ENCODE measurements around the gene HSF2BP.
"Not testable (repeated sequence)": the region's sequence is repeated elsewhere in the genome, so short reads cannot be mapped to it uniquely, and the experiment has no call there.

The HSF2BP gene

DNA sequence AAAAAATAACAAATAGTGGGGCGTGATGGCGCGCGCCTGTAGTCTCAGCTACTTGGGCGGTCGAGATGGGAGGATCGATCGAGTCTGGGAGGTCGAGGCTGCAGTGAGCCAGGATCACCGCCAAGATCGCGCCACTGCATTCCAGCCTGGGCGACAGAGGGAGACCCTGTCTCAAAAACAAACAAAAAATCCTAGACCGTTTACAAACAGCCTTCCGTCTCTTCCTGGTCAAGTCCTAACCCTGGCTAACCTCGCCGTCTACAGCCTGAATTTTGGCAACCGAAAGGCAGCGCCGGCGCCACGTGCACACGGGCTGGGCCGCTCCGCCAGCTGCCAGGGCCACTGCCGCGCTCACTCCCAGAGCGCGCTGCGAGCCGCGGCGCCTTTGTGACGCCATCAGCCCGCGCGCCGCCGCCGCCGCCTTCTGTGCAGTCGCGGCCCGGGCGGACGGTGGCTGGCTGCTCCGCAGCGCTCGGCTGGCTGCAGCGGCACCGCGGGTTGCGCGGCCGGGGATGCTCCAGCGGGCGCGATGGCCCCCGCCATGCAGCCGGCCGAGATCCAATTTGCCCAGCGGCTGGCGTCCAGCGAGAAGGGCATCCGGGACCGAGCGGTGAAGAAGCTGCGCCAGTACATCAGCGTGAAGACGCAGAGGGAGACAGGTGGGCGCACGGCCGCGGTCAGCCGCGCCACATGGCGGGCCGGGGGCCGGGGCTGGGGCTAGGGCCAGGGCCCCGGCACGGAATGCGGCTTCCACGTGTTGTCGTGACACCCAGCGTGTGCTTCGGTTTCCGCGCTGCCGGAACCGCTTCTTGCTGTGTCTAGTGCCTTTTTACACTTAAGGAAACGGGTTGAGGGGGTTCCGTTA, at the start of gene HSF2BP, which contains the start of gene RRP1B:
HSF2BP (minus strand) TSS at position 353 of the 865 bp plus-strand sequence. CDS start 1,392 bp downstream, outside the sequence.
RRP1B (plus strand) TSS at position 425 of the 865 bp plus-strand sequence; CDS start at position 530, 105 bp downstream.
- peak within 1 kb of the TSS; percentile 93 for H3K4me3 Mint-ChIP-seq
- H3K27me3 Mint-ChIP-seq (ENCODE audit: low read depth): no peaks in the 10 kb centered on the region
- DNase-seq (ENCODE audit: low spot score): peak; percentile 88

DNA sequence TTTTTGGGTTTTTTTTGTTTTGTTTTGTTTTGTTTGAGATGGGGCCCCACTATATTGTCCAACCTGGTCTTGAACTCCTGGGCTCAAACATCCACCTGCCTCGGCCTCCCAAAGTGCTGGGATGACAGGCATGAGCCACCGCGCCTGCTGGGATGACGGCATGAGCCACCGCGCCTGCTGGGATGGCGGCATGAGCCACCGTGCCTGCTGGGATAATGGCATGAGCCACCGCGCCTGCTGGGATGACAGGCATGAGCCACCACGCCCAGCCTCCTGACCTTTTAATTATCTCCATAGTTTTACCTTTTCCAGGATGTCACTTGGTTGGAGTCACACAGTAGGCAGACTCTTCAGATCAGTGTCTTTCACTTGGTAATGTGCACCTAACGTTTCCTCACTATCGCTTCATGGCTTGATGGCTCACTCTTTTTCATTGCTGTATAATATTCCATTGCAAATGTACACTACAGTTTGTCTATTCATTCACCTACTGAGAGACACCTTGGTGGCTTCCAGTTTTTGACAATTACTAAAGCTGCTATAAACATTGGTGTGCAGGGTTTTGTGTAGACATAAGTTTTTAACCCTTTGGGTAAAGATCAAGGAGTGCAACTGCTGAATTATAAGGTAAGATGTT, 49.6 kb upstream of the HSF2BP start:
- no peaks in the 10 kb centered on the region for H3K4me1 Mint-ChIP-seq (ENCODE audit: low read depth)
- no peak for DNase-seq (ENCODE audit: low spot score)
- peaks cover 15% of the 10 kb centered on the region for H3K27me3 Mint-ChIP-seq (ENCODE audit: low read depth)
- no peak overlapping the region for H3K4me3 Mint-ChIP-seq
- no peaks in the 10 kb centered on the region for H3K9me3 Mint-ChIP-seq
- no peak overlapping the region for H3K27ac Mint-ChIP-seq
- H3K36me3 Mint-ChIP-seq (ENCODE audit: low read depth): no peaks in the 10 kb centered on the region

More for the DNA sequence above, at the start of gene HSF2BP, which contains the start of gene RRP1B:
- Mint-ChIP-seq H3K36me3 (ENCODE audit: low read depth) (peaks cover 38% of the 10 kb centered on the region), H3K27ac (peak within 1 kb of the TSS; percentile 95), H3K9me3 (no peaks in the 10 kb centered on the region), H3K4me1 (ENCODE audit: low read depth) (peaks cover 42% of the 10 kb centered on the region)

DNA sequence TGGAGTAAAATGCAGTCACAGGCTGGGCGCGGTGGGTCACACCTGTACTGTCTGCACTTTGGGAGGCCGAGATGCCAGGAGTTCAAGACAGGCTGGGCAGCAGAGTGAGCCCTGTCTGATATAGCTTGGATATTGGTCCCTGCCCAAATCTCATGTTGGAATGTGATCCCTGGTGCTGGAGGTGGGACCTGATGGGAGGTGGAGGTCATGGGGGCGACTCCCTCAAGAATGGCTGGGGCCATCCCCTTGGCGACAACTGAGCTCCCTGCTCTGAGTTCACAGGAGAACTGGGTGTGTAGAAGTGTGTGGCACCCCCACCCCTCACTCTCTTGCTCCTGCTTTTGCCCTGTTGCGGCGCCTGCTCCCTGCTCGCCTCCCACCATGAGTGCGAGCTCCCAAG, 48.2 kb upstream of the HSF2BP start:
- Mint-ChIP-seq H3K36me3 (ENCODE audit: low read depth) (no peaks in the 10 kb centered on the region), H3K4me1 (ENCODE audit: low read depth) (peaks cover 8% of the 10 kb centered on the region), H3K27ac (no peak overlapping the region), H3K9me3 (no peaks in the 10 kb centered on the region), H3K27me3 (ENCODE audit: low read depth) (peaks cover 15% of the 10 kb centered on the region), H3K4me3 (no peak overlapping the region)
- DNase-seq (ENCODE audit: low spot score): no peak

DNA sequence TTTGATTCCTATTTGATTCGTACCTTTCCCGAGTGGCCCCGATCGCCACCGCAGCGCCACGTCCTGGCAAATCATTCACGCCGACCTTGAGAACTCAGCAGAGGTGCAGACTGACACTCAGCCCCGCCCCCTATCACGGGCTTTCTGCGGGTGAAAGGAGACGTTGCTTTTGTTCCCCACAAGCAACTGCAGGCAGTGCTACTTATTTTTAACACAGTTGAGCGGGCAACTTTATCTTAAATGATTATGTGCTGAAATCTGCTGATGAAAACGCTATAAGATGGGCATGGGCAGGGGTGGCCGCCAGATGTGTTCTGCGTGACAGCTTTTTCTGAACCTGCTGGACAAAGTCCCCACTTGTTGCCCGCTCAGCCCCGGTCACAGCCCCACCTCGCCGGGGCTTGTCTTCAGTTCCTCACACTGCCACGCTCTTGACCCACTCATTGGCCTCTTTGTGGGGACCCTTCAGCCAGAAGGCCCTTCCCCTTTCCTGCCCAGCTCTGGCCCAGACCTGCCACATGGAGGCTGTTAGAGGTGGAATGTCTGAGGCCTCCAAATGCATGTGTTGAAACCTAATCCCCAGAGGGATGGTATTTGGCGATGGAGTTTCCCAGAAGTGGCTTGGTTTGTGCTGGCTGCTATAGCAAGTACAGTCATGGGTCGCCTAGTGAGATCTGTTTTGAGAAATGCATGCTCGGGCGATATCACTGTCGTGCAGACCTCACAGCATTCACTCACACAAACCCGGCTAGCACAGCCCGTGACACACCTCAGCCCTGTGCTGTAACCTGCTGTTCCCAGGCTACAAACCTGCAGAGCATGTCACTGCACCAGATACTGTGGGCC, 44.0 kb upstream of the HSF2BP start:
- no peak for DNase-seq (ENCODE audit: low spot score)
- H3K27me3 Mint-ChIP-seq (ENCODE audit: low read depth): no peaks in the 10 kb centered on the region
- peak overlapping the region; percentile 69 for H3K27ac Mint-ChIP-seq
- H3K9me3 Mint-ChIP-seq: no peaks in the 10 kb centered on the region
- H3K36me3 Mint-ChIP-seq (ENCODE audit: low read depth): peaks cover 3% of the 10 kb centered on the region
- peaks cover 8% of the 10 kb centered on the region for H3K4me1 Mint-ChIP-seq (ENCODE audit: low read depth)
- H3K4me3 Mint-ChIP-seq: peak overlapping the region; percentile 70

DNA sequence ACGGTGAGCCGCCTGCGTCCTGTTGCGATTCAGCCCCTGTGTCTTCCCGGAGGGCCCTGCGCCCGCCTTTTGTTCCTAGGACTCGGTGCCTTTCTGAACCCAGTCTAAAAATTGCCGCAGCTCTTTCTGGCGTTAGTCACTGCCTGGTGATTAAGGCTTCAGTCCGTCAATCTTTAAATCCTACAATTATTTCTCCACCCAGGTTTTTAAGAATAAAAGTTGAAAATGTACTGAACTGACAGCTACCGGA, 43.4 kb upstream of the HSF2BP start:
- H3K27me3 Mint-ChIP-seq (ENCODE audit: low read depth): no peaks in the 10 kb centered on the region
- H3K27ac Mint-ChIP-seq: peak overlapping the region; percentile 69
- peaks cover 4% of the 10 kb centered on the region for H3K36me3 Mint-ChIP-seq (ENCODE audit: low read depth)
- peaks cover 9% of the 10 kb centered on the region for H3K4me1 Mint-ChIP-seq (ENCODE audit: low read depth)
- H3K4me3 Mint-ChIP-seq: peak overlapping the region; percentile 70
- no peaks in the 10 kb centered on the region for H3K9me3 Mint-ChIP-seq
- no peak for DNase-seq (ENCODE audit: low spot score)

DNA sequence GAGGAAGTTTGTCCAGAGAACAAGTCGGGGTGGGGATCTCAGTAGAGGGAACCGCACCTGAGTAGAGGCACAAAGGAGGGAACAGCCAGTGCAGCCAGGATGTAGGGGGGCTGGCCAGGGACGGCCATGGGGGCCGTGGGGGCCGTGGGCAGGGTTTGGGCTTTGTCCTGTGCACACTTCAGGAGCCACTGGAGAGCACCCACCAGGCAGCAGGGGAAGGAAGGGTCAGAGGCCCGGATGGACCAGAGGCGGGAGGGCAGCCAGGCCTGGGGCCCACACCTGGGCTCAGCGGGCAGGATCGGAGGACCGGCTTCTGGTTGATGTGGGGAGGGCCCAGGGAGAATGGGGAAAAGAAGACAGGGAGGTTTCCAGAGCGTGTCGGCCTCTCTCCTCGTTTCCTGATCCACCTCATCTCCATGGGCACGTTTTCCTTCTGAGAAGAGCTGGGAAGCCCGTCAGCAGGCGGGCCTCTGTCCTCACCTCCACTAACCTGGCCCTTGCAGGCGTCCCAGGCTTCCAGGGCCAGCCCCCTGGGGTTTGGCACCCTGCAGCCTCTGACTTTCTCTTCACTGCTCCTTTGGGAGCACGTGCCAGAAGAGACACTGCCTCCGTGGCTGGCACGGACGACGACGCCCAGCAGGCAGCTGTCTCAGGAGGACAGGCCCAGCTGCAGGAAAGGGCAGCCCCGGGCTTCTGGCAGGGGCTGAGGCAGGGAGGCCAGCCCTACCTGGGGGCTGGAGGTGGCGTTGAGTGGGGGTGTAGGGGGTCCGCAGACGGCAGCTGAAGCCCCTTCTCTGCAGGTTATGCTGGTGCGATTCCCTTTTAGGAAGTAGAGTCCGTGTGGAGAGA, 42.9 kb upstream of the HSF2BP start:
- Mint-ChIP-seq H3K27me3 (ENCODE audit: low read depth) (no peaks in the 10 kb centered on the region), H3K36me3 (ENCODE audit: low read depth) (peaks cover 7% of the 10 kb centered on the region), H3K4me3 (no peak overlapping the region), H3K4me1 (ENCODE audit: low read depth) (peaks cover 12% of the 10 kb centered on the region), H3K27ac (no peak overlapping the region), H3K9me3 (no peaks in the 10 kb centered on the region)
- DNase-seq (ENCODE audit: low spot score): no peak

DNA sequence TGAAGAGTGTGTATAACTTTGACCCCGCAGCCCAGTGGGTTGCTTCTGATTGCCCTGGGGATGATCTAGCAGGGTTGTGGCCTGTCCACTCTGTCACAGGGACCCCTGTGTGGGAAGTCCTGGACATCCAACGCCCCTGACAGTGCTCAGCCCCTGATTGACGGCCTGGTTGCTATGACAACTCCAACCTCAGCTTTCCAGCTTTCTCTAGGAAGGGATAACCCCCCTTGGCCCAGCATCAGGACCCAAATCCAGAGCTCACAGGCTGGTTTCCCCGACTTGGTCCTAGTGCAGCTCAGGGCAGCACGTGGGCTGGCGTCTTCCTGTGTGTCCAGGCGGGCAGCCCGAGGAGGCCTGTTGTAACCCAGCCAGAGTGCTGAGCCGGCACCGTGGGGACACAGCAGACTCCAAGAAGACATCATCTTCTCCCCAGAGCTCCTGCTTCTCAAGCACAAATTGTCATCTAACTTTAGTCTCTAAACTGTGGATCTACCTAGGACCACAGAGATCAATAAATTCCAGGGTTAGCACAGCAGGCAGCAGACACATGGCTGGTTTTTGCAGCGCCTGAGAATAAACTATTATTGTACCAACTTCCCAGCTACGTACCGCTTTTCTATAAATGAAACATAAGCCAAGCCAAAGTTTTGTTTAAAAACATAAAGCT, 40.8 kb upstream of the HSF2BP start:
- H3K4me3 Mint-ChIP-seq: no peak overlapping the region
- no peak overlapping the region for H3K27ac Mint-ChIP-seq
- no peak for DNase-seq (ENCODE audit: low spot score)
- peaks cover 21% of the 10 kb centered on the region for H3K36me3 Mint-ChIP-seq (ENCODE audit: low read depth)
- H3K27me3 Mint-ChIP-seq (ENCODE audit: low read depth): no peaks in the 10 kb centered on the region
- peaks cover 13% of the 10 kb centered on the region for H3K4me1 Mint-ChIP-seq (ENCODE audit: low read depth)
- no peaks in the 10 kb centered on the region for H3K9me3 Mint-ChIP-seq

DNA sequence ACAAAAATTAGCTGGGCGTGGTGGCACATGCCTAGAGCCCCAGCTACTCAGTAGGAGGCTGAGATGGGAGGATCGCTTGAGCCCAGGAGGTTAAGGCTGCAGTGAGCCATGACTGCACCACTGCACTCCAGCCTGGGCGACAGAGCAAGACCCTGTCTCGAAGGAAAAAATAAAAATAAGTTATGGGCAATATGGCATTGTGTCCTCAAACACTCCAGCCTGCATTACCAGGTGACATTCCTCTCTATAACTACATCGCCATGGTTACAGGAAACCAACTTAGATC, 40.1 kb upstream of the HSF2BP start:
- not testable (repeated sequence) for H3K9me3 Mint-ChIP-seq; DNase-seq (ENCODE audit: low spot score); H3K27ac Mint-ChIP-seq; H3K4me3 Mint-ChIP-seq; H3K27me3 Mint-ChIP-seq (ENCODE audit: low read depth)
- peaks cover 13% of the 10 kb centered on the region for H3K4me1 Mint-ChIP-seq (ENCODE audit: low read depth)
- H3K36me3 Mint-ChIP-seq (ENCODE audit: low read depth): peaks cover 21% of the 10 kb centered on the region

DNA sequence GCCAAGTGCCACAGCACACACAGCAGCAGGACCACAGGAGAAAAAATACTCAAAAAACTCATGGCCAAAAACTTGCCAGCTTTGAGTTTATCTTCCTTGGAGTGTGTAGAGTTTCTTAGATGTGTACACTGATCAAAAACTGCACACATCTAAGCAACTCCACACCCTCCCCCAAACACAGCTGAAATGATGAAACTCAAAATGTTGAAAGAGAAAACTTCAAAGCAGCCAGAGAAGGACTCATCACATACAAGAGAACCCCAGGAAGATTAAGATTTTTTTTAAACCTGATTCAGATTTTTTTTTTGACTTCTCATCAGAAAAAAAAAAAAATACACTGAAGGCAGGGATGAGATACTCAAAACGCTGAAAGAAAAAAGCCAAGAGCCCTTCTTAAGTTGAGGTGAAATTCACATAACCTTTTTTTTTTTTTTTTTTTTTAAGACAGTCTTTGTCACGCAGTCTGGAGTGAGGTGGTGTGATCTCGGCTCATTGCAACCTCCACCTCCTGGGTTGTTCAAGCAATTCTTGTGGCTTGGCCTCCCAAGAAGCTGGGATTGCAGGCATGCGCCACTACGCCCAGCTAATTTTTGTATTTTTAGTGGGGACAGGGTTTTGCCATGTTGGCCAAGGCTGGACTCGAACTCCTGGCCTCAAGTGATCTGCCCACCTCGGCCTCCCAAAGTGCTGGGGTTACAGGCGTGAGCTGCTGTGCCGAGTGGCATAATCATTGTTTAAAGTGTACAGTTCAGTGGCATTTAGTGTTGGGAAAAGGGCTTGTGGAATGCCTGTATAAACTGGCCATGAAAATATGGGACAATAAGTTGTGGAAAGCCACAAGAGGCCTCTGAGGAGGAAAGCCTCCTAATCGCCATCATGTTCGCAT, 38.7 kb upstream of the HSF2BP start:
- Mint-ChIP-seq H3K36me3 (ENCODE audit: low read depth) (peaks cover 27% of the 10 kb centered on the region), H3K9me3 (no peaks in the 10 kb centered on the region), H3K4me3 (no peak overlapping the region), H3K4me1 (ENCODE audit: low read depth) (peaks cover 11% of the 10 kb centered on the region), H3K27me3 (ENCODE audit: low read depth) (no peaks in the 10 kb centered on the region), H3K27ac (peak overlapping the region; percentile 63)
- no peak for DNase-seq (ENCODE audit: low spot score)

DNA sequence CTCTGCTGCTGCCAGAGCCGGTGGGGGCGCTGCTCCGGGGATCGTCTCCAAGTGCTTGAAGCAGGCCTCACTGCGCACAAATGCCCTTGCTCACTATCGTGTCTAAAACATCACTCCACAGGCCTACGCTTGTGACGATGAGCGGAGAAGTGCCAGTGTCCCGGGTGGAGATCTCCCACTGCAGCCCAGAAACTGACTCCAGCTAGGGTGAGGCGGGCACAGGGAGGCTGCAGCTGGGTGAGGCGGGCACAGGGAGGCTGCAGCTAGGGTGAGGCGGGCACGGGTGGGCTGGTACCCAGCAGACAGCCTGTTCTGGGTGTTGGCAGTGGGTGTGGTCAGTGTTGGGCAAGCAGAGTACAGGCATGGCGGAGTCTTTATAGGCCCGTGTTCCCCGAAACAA, 36.9 kb upstream of the HSF2BP start:
- Mint-ChIP-seq H3K9me3 (no peaks in the 10 kb centered on the region), H3K36me3 (ENCODE audit: low read depth) (peaks cover 31% of the 10 kb centered on the region), H3K4me3 (no peak overlapping the region), H3K27me3 (ENCODE audit: low read depth) (no peaks in the 10 kb centered on the region), H3K4me1 (ENCODE audit: low read depth) (peaks cover 5% of the 10 kb centered on the region), H3K27ac (no peak overlapping the region)
- no peak for DNase-seq (ENCODE audit: low spot score)

DNA sequence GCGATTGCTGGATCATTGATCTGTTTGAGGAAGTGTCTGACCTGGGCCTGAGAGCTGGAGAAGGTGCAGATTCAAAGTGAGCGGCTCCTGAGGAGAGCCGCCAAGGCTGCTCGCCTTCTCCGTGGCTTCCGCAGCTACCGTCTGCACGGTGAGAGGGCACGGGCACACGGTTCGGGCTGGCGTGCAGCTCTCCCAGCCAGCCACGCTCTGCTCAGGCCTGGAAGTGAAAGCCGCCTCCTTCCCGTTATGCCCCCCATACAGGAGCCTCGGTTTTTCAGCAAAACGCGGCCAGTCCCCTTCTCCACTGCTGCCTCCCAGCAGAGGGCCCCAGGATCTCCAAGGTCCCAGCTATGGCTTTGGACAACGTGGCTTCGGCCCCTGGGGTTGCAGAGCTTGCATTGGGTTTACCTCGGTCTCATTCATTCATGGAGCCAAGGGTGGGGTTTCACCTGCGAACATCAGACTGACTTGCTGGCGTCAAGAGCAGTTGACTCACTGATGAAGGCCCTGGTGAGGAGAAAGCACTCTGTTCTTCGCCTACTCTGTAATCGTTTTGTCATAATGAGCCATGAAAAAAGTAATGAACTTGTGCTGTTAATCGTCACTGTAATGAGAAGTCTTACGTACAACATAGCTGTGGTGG, 35.3 kb upstream of the HSF2BP start:
- H3K9me3 Mint-ChIP-seq: no peaks in the 10 kb centered on the region
- H3K27me3 Mint-ChIP-seq (ENCODE audit: low read depth): no peaks in the 10 kb centered on the region
- DNase-seq (ENCODE audit: low spot score): no peak
- peaks cover 5% of the 10 kb centered on the region for H3K4me1 Mint-ChIP-seq (ENCODE audit: low read depth)
- H3K36me3 Mint-ChIP-seq (ENCODE audit: low read depth): peaks cover 43% of the 10 kb centered on the region
- H3K4me3 Mint-ChIP-seq: no peak overlapping the region
- H3K27ac Mint-ChIP-seq: no peak overlapping the region

DNA sequence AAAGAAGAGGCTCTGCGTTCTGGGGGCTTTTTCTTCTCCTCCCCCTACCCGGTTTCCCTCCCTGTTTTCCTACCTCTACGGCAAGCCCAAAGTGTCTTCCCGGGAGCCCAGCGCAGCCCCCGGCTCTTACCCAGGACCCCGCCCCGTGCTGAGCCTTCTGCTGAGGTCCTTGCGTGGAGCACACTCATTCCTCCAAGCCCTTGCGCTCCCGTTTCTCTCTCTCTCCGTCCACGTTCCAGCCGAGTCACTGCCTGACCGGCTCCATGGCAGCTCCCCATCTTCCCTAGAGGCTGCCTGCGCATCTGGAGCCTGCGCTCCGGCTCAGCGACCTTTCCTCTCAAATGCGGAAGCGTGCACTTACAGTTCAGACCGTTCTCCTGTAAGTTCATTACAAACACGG, 34.7 kb upstream of the HSF2BP start:
- DNase-seq (ENCODE audit: low spot score): no peak
- no peak overlapping the region for H3K27ac Mint-ChIP-seq
- H3K9me3 Mint-ChIP-seq: no peaks in the 10 kb centered on the region
- no peaks in the 10 kb centered on the region for H3K27me3 Mint-ChIP-seq (ENCODE audit: low read depth)
- H3K4me3 Mint-ChIP-seq: no peak overlapping the region
- peaks cover 43% of the 10 kb centered on the region for H3K36me3 Mint-ChIP-seq (ENCODE audit: low read depth)
- H3K4me1 Mint-ChIP-seq (ENCODE audit: low read depth): peaks cover 5% of the 10 kb centered on the region

All from T-helper 2 cell treated with Interferon-gamma antibody and Interleukin-4, amounts not matched to agents 5 μg/mL and 100 μg/mL, for 36 hours (primary cell).